CD4-positive, alpha-beta T cell treated with Interleukin-6 for 4 hours (primary cell): ENCODE data around the gene PRR13.
"Not testable (repeated sequence)": the region's sequence is repeated elsewhere in the genome, so short reads cannot be mapped to it uniquely, and the experiment has no call there.

ENCODE experiments used
- DNase-seq: peaks from one replicate; pipeline ENCODE4 v3.0.0-alpha.2; 2020; ENCODE audit warnings: mixed read lengths

Gene PRR13

GRCh38 chr12:53474819-53475218, 33.3 kb downstream of the PRR13 start:
- no peak for DNase-seq

GRCh38 chr12:53476769-53477209, 35.3 kb downstream of the PRR13 start:
- DNase-seq = no peak

GRCh38 chr12:53478865-53479264, 37.3 kb downstream of the PRR13 start:
- no peak for DNase-seq

GRCh38 chr12:53479331-53479730, 37.8 kb downstream of the PRR13 start:
- DNase-seq = no peak

- DNase-seq = no peak
Measured at GRCh38 chr12:53480491-53481442, 39.2 kb downstream of the PRR13 start.

- DNase-seq = not testable (repeated sequence)
Measured at GRCh38 chr12:53481458-53481857, 39.9 kb downstream of the PRR13 start.

GRCh38 chr12:53481939-53482586, 40.5 kb downstream of the PRR13 start:
- no peak for DNase-seq

- no peak for DNase-seq
Measured at GRCh38 chr12:53482626-53483168, 41.2 kb downstream of the PRR13 start.

GRCh38 chr12:53483225-53483978, 41.9 kb downstream of the PRR13 start:
- DNase-seq = no peak

GRCh38 chr12:53483979-53484377, 42.4 kb downstream of the PRR13 start:
- DNase-seq = no peak

- no peak for DNase-seq
Measured at GRCh38 chr12:53484686-53485575, 43.4 kb downstream of the PRR13 start.

GRCh38 chr12:53485955-53486735, 44.6 kb downstream of the PRR13 start:
- no peak for DNase-seq

GRCh38 chr12:53486736-53487487, 45.4 kb downstream of the PRR13 start:
- no peak for DNase-seq

- DNase-seq = no peak
Measured at GRCh38 chr12:53489242-53489864, 47.8 kb downstream of the PRR13 start.

- no peak for DNase-seq
Measured at GRCh38 chr12:53492188-53492587, 50.7 kb downstream of the PRR13 start.

- DNase-seq = peak; percentile 89
Measured at GRCh38 chr12:53492830-53493609, 51.5 kb downstream of the PRR13 start.

GRCh38 chr12:53493610-53494391, 52.3 kb downstream of the PRR13 start:
- DNase-seq = no peak
